HepG2 (cell line): ENCODE measurements around the gene EIF6. TPM values are rescaled to one million over a fixed set of nuclear protein-coding genes. Genes with fewer than 3 reads are reported as not detected.
A peak's percentile ranks its signal among the peaks of the same experiment; 100 is the strongest.

Experiments
- ATAC-seq: fragments of 200-7000 bp; cut with Tn5 transposase; 3 replicates; pipeline ENCODE4 v1.9.1; 2020; ENCODE audit warnings: mild to moderate bottlenecking, moderate library complexity
- BruUV-seq: library from RNA; stranded (reverse); fragments of 400-500 nt; replicated peaks from 2 replicates; lab custom pipeline; 2021; lab: Mats Ljungman, UMichigan
- CTCF ChIA-PET: fragments of 300-600 bp; formaldehyde crosslinking; extraction: SDS; loops from one replicate; lab custom pipeline; 2021; ENCODE audit warnings: low total read pairs, inconsistent platforms, low intra/inter-chr PET ratio; lab: Yijun Ruan, JAX
- POLR2A ChIA-PET: fragments of 350-600 bp; sonication (Branson Sonifier 250); formaldehyde crosslinking; loops from one replicate; lab custom pipeline; 2020; ENCODE audit warnings: antibody characterized with exemption, inconsistent platforms; lab: Yijun Ruan, JAX
- DNase-seq: peaks from one replicate; pipeline ENCODE4 v3.0.0-alpha.2; 2015; ENCODE audit warnings: low spot score
- FAIRE-seq: peaks from 3 replicates; lab custom pipeline; 2011; peaks lifted over from hg19 to GRCh38; lab: Jason Lieb, UNC
- H2AFZ ChIP-seq: one replicate; pipeline ENCODE4 v1.6.1; 2011; ENCODE audit warnings: low read length, inconsistent platforms
- H3K27ac ChIP-seq: fragments of 300-600 bp; 3 replicates; pipeline ENCODE4 v1.8.0; 2011; ENCODE audit warnings: mixed run types, mild to moderate bottlenecking, mixed read lengths, low read length, inconsistent platforms; ENCODE audit not compliant: insufficient read depth; ENCODE audit errors: extremely low read length
- H3K27me3 ChIP-seq, 2 experiments: fragments of 200-600 bp in 1 of 2; 2 replicates in 1 of 2; 3 replicates in 1 of 2; pipeline versions ENCODE4 v1.6.0 to v1.8.0; 2011; ENCODE audit warnings: low read length in 2 of 2, mild to moderate bottlenecking in 2 of 2, moderate library complexity in 2 of 2, inconsistent platforms in 1 of 2; ENCODE audit not compliant: insufficient read depth in 2 of 2, control insufficient read depth in 1 of 2
- H3K36me3 ChIP-seq, 2 experiments: fragments of 200-600 bp in 1 of 2; replicated peaks in 1 of 2; 2 replicates in 1 of 2; 3 replicates in 1 of 2; pipeline versions ENCODE4 v1.5.1 to v1.8.0; 2011; ENCODE audit warnings: low read length in 2 of 2, inconsistent platforms in 1 of 2; ENCODE audit not compliant: insufficient read depth in 2 of 2, control insufficient read depth in 1 of 2
- H3K4me1 ChIP-seq: 2 replicates; pipeline ENCODE4 v1.5.1; 2012; ENCODE audit warnings: low read length, inconsistent platforms; ENCODE audit not compliant: insufficient read depth
- H3K4me2 ChIP-seq: 2 replicates; pipeline ENCODE4 v1.6.0; 2011; ENCODE audit warnings: low read depth, low read length, inconsistent platforms
- H3K4me3 ChIP-seq, 3 experiments: fragments of 200-600 bp in 1 of 3; sonication (generic), shearing (Covaris generic) in 1 of 3; replicated peaks in 1 of 3; 2 replicates each; pipeline ENCODE4 v1.5.1; 2011 to 2016; ENCODE audit warnings: low read length in 3 of 3, inconsistent platforms in 2 of 3, low read depth in 2 of 3, mild to moderate bottlenecking in 2 of 3, control low read depth in 1 of 3, mixed read lengths in 1 of 3; ENCODE audit not compliant: insufficient read depth in 1 of 3
- H3K79me2 ChIP-seq: one replicate; pipeline ENCODE4 v1.6.1; 2011; ENCODE audit warnings: low read length, inconsistent platforms; ENCODE audit not compliant: insufficient read depth
- H3K9ac ChIP-seq: 2 replicates; pipeline ENCODE4 v1.6.0; 2011; ENCODE audit warnings: mild to moderate bottlenecking, low read depth, low read length, inconsistent platforms; ENCODE audit not compliant: insufficient read depth
- H3K9me3 ChIP-seq: 2 replicates; pipeline ENCODE4 v1.5.1; 2012; ENCODE audit warnings: mild to moderate bottlenecking, low read length
- H4K20me1 ChIP-seq: 2 replicates; pipeline ENCODE4 v1.6.0; 2011; ENCODE audit warnings: inconsistent platforms, mild to moderate bottlenecking, low read length, moderate library complexity; ENCODE audit not compliant: insufficient read depth
- ARNT2 ChIP-seq: sonication (generic); formaldehyde crosslinking; IDR thresholded peaks from 2 replicates; pipeline ENCODE4 v1.8.0; 2022; ENCODE audit warnings: mild to moderate bottlenecking, low read depth, missing genetic modification reagents, moderate library complexity
- CENPT ChIP-seq: sonication (generic); formaldehyde crosslinking; IDR thresholded peaks from 2 replicates; pipeline ENCODE4 v1.8.0; 2022; ENCODE audit warnings: low read depth, mild to moderate bottlenecking, moderate library complexity, missing genetic modification reagents
- KLF13 ChIP-seq: sonication (generic); formaldehyde crosslinking; IDR thresholded peaks from 2 replicates; pipeline ENCODE4 v1.4.0; 2020; ENCODE audit warnings: mild to moderate bottlenecking, missing genetic modification reagents
- NCOA2 ChIP-seq: sonication (generic); formaldehyde crosslinking; IDR thresholded peaks from 2 replicates; pipeline ENCODE4 v1.8.0; 2022; ENCODE audit warnings: inconsistent platforms
- NR2F1 ChIP-seq, 2 experiments: fragments of 450-650 bp in 1 of 2; formaldehyde crosslinking in 1 of 2; IDR thresholded peaks; 2 replicates each; pipeline versions ENCODE4 v1.5.0 to v1.6.1; 2016 to 2020; ENCODE audit warnings: mild to moderate bottlenecking in 1 of 2, missing compliant biosample characterization in 1 of 2, missing genetic modification reagents in 1 of 2, moderate library complexity in 1 of 2
- POLR2G ChIP-seq: fragments of 200-400 bp; formaldehyde crosslinking; IDR thresholded peaks from 2 replicates; pipeline ENCODE4 v1.6.1; 2018; ENCODE audit warnings: mild to moderate bottlenecking, low read depth, low read length, moderate library complexity
- RCOR2 ChIP-seq: IDR thresholded peaks from 2 replicates; pipeline ENCODE4 v1.6.1; 2016; ENCODE audit warnings: missing biosample characterization, missing genetic modification reagents
- SPEN ChIP-seq: sonication (generic); formaldehyde crosslinking; IDR thresholded peaks from 2 replicates; pipeline ENCODE4 v1.5.1; 2020; ENCODE audit warnings: low read depth, mild to moderate bottlenecking, missing genetic modification reagents
- TCF7L2 ChIP-seq: IDR thresholded peaks from 2 replicates; pipeline ENCODE4 v1.6.1; 2011; ENCODE audit warnings: mild to moderate bottlenecking, low read depth, low read length, moderate library complexity
- ZBTB39 ChIP-seq: sonication (generic); formaldehyde crosslinking; IDR thresholded peaks from 2 replicates; pipeline ENCODE4 v1.5.0; 2020; ENCODE audit warnings: missing genetic modification reagents
- ZBTB49 ChIP-seq: sonication (generic); formaldehyde crosslinking; IDR thresholded peaks from 2 replicates; pipeline ENCODE4 v1.4.0; 2020; ENCODE audit warnings: missing genetic modification reagents, borderline replicate concordance
- ZKSCAN8 ChIP-seq: IDR thresholded peaks from 2 replicates; pipeline ENCODE4 v1.6.1; 2016; ENCODE audit warnings: borderline replicate concordance, missing genetic modification reagents, missing compliant biosample characterization
- ZNF414 ChIP-seq: sonication (generic); formaldehyde crosslinking; IDR thresholded peaks from 2 replicates; pipeline ENCODE4 v1.5.0; 2020; ENCODE audit warnings: missing genetic modification reagents
- ZNF468 ChIP-seq: sonication (generic); formaldehyde crosslinking; IDR thresholded peaks from 2 replicates; pipeline ENCODE4 v1.8.0; 2022; ENCODE audit warnings: mild to moderate bottlenecking, moderate library complexity, missing genetic modification reagents
- ZNF546 ChIP-seq: sonication (generic); formaldehyde crosslinking; conservative IDR thresholded peaks from 2 replicates; pipeline ENCODE4 v1.8.1; 2023; ENCODE audit warnings: mild to moderate bottlenecking, missing genetic modification reagents
- ZNF558 ChIP-seq: sonication (generic); formaldehyde crosslinking; IDR thresholded peaks from 2 replicates; pipeline ENCODE4 v1.9.0; 2022; ENCODE audit warnings: mild to moderate bottlenecking, missing genetic modification reagents, borderline replicate concordance
- ZNF567 ChIP-seq: sonication (generic); formaldehyde crosslinking; IDR thresholded peaks from 2 replicates; pipeline ENCODE4 v1.8.1; 2023; ENCODE audit warnings: mild to moderate bottlenecking, missing genetic modification reagents, borderline replicate concordance
- ZNF670 ChIP-seq: sonication (generic); formaldehyde crosslinking; IDR thresholded peaks from 2 replicates; pipeline ENCODE4 v1.8.0; 2022; ENCODE audit warnings: mild to moderate bottlenecking, missing genetic modification reagents, borderline replicate concordance
- ZNF777 ChIP-seq: sonication (generic); formaldehyde crosslinking; IDR thresholded peaks from 2 replicates; pipeline ENCODE4 v1.4.0; 2020; ENCODE audit warnings: missing genetic modification reagents
- ZSCAN20 ChIP-seq: sonication (generic); formaldehyde crosslinking; IDR thresholded peaks from 2 replicates; pipeline ENCODE4 v1.4.0; 2020; ENCODE audit warnings: missing genetic modification reagents, mild to moderate bottlenecking, borderline replicate concordance
- WGBS: methylation state at CpG from one replicate; pipeline ENCODE4 v1.1.6; 2017; ENCODE audit warnings: low lambda C conversion rate; 5-methylcytosine and 5-hydroxymethylcytosine counted together
- in situ Hi-C: cut with HindIII; loops from 2 replicates; pipeline ENCODE4 v1.10.0; 2017; ENCODE audit warnings: low pct_unique_long_range_greater_than_20kb; ENCODE audit not compliant: extremely low pct_ligation_motif_present
- intact Hi-C: fragments of 100-400 bp; cut with micrococcal nuclease; formaldehyde crosslinking; loops from one replicate; pipeline ENCODE4 v1.10.0; 2022; ENCODE audit not compliant: unreplicated experiment
- polyA plus RNA-seq, 8 experiments: library from polyadenylated mRNA; depleted of rRNA in 3 of 8; stranded (reverse) in 7 of 8; unstranded in 1 of 8; fragments of >200 nt; fragmentation: Illumina TruSeq in 4 of 8; extraction: Trizol in 4 of 8; gene quantifications; 2 replicates each; pipeline versions ENCODE4 v1.2.1 to v1.2.3, GENCODE V29; 2011 to 2016; ENCODE audit warnings: low read depth in 4 of 8, missing spikeins in 1 of 8, mixed read lengths in 1 of 8; ENCODE audit not compliant: insufficient read depth in 1 of 8
- total RNA-seq, 5 experiments: library from RNA; depleted of rRNA; stranded (reverse); fragments of >200 nt; fragmentation: Illumina TruSeq; extraction: Trizol; gene quantifications; 2 replicates each; pipeline ENCODE4 v1.2.3, GENCODE V29; 2016; ENCODE audit warnings: low read depth in 1 of 5

EIF6 gene
- total and polyA plus RNA-seq, 2 of the 13 experiments (the other 11 are each of a cell fraction or from before 2014, with no cell fraction given): 462 to 466 TPM

DNA sequence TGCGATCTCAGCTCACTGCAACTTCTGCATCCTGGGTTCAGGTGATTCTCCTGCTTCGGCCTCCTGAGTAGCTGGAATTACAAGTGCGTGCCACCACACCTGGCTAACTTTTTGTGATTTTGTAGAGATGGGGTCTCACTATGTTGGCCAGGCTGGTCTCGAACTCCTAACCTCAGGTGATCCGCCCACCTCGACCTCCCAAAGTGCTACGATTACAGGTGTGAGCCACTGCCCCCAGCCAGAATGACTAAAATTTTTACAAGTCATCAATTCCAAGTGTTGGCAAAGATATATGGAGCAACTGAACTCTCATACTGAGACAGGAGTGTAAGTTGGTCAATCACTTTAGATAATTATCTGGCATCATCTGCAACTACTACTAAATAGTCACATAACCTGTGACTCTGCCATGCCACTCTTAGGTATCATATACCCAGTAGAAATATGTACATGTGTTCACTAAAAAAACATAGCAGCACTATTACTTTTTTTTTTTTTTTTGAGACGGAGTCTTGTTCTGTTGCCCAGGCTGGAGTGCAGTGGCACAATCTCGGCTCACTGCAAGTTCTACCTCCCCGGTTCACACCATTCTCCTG lies 3.0 kb downstream of the EIF6 start:
- Histone ChIP-seq H3K79me2 (peaks cover 45% of the 10 kb centered on the region), H4K20me1 (peaks cover 33% of the 10 kb centered on the region), H3K9ac (no peak overlapping the region), H3K9me3 (no peaks in the 10 kb centered on the region), H2AFZ (no peak overlapping the region), H3K4me1 (peaks cover 56% of the 10 kb centered on the region), H3K4me2 (no peak overlapping the region), H3K27ac (no peak overlapping the region), H3K27me3 (no peaks in the 10 kb centered on the region; a peak in 1 of 5 replicates), H3K36me3 (peaks cover 27 to 52% of the 10 kb centered on the region in 2 experiments), H3K4me3 (no peak overlapping the region)
- no peak for FAIRE-seq
- DNase-seq: no peak
- BruUV-seq: no TSS peak
- ATAC-seq: no peak
- ChIA-PET POLR2A (interaction anchor here (0.6 to 3.5 kb wide), 4 partner anchors 9 to 134 kb away, joined by 3 to 80 read pairs (median 3); partner anchors contain the start of gene EDEM2), CTCF (no interaction called here)
- intact Hi-C loops: no loop called here
- in situ Hi-C loops: no loop called here
- 96% methylated on average over 10 of the region's 10 CpGs for WGBS
- TF ChIP-seq ZNF468 (CRISPR knock-in tag): no peak
- TF ChIP-seq POLR2G: 0 out of 2 replicates have a peak, but pooled peaks have one; percentile 26
- no peak for TF ChIP-seq KLF13 (CRISPR knock-in tag)
- TF ChIP-seq ZNF414 (CRISPR knock-in tag): no peak
- no peak for TF ChIP-seq ZKSCAN8 (CRISPR knock-in tag)
- TF ChIP-seq ARNT2 (CRISPR knock-in tag): 0 out of 2 replicates have a peak, but pooled peaks have one; percentile 7
- no peak for TF ChIP-seq ZNF567 (CRISPR knock-in tag)
- no peak for TF ChIP-seq ZBTB49 (CRISPR knock-in tag)
- TF ChIP-seq ZNF546 (CRISPR knock-in tag): no peak
- TF ChIP-seq ZSCAN20: no peak
- TF ChIP-seq ZNF777 (CRISPR knock-in tag): 0 out of 2 replicates have a peak, but pooled peaks have one; percentile 14
- TF ChIP-seq NCOA2: no peak
- no peak for TF ChIP-seq CENPT (CRISPR knock-in tag)
- TF ChIP-seq TCF7L2: no peak
- no peak for TF ChIP-seq RCOR2
- TF ChIP-seq SPEN (CRISPR knock-in tag): no peak
- TF ChIP-seq NR2F1 (CRISPR knock-in tag; IDR thresholded peaks at IDR 0.05): no peak
- no peak for TF ChIP-seq ZNF670 (CRISPR knock-in tag)
- TF ChIP-seq ZNF558 (CRISPR knock-in tag): no peak
- no peak for TF ChIP-seq ZBTB39 (CRISPR knock-in tag)
